HFFc6 (cell line): ENCODE data around the gene FNTB. TPM values are rescaled to one million over a fixed set of nuclear protein-coding genes. Genes with fewer than 3 reads are reported as not detected.

Source experiments
- DNase-seq: peaks from one replicate; pipeline ENCODE4 v3.0.0-alpha.2; 2018
- H3K27ac Mint-ChIP-seq: 2 replicates; pipeline ENCODE4 v1.8.0; 2020; ENCODE audit warnings: mild to moderate bottlenecking, mixed read lengths
- H3K27me3 Mint-ChIP-seq: 2 replicates; pipeline ENCODE4 v1.8.0; 2021; ENCODE audit warnings: mild to moderate bottlenecking, moderate library complexity, mixed read lengths; ENCODE audit not compliant: insufficient read depth
- H3K36me3 Mint-ChIP-seq: 2 replicates; pipeline ENCODE4 v1.8.0; 2021; ENCODE audit warnings: low read depth, mixed read lengths
- H3K4me1 Mint-ChIP-seq: 2 replicates; pipeline ENCODE4 v1.8.0; 2020; ENCODE audit warnings: low read depth, mixed read lengths
- H3K4me3 Mint-ChIP-seq: 2 replicates; pipeline ENCODE4 v1.8.0; 2020; ENCODE audit warnings: mild to moderate bottlenecking, moderate library complexity, mixed read lengths
- H3K9me3 Mint-ChIP-seq: 2 replicates; pipeline ENCODE4 v1.8.0; 2020; ENCODE audit warnings: mild to moderate bottlenecking, mixed read lengths
- microRNA-seq: library from miRNA; unstranded; fragments of <30 nt; microRNA quantifications from one replicate; pipeline ENCODE4, GENCODE V29; 2019
- total RNA-seq, 6 experiments: library from RNA; stranded (reverse); fragmentation: NEBNext Ultra II Directional; extraction: Animal tissue kit (Norgen Biotek cat#: 25700); gene quantifications; 2 replicates in 1 of 6; 3 replicates in 5 of 6; pipeline ENCODE4 v1.2.3, GENCODE V29; 2021
- TF ChIP-seq, protein P1 (sequence below): fragments of 200-600 bp; sonication (generic); IDR thresholded peaks from 2 replicates; pipeline ENCODE4 v1.5.0; 2021; ENCODE audit warnings: antibody characterized with exemption, mild to moderate bottlenecking

The FNTB gene
- total RNA-seq, 6 experiments from 2014 or later: 14.1 to 22.7 (median 18.0) TPM

- TF ChIP-seq, protein P1, sequence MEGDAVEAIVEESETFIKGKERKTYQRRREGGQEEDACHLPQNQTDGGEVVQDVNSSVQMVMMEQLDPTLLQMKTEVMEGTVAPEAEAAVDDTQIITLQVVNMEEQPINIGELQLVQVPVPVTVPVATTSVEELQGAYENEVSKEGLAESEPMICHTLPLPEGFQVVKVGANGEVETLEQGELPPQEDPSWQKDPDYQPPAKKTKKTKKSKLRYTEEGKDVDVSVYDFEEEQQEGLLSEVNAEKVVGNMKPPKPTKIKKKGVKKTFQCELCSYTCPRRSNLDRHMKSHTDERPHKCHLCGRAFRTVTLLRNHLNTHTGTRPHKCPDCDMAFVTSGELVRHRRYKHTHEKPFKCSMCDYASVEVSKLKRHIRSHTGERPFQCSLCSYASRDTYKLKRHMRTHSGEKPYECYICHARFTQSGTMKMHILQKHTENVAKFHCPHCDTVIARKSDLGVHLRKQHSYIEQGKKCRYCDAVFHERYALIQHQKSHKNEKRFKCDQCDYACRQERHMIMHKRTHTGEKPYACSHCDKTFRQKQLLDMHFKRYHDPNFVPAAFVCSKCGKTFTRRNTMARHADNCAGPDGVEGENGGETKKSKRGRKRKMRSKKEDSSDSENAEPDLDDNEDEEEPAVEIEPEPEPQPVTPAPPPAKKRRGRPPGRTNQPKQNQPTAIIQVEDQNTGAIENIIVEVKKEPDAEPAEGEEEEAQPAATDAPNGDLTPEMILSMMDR: no peak
These were observed 120.0 kb downstream of the FNTB start for GRCh38 chr14:65106736-65107135.

DNA sequence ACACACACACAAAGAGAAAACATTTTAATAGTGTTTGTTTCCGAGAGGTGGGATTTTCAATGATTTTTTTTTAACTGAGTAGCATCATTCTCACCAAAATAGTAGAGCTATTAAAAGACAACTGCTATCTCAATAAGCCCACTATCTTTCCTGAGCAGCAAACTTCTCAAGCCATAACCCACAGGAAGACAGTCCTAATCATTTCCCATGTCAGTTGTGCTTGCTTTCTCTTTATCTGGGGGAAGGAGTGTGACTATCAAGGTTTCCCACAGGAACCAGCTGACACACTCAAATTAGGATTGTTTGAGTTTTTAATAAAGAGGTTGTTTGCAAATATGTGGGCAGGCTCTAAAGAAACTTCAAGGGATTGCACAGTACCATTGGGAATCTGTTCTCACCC, 120.5 kb downstream of the FNTB start:
- Mint-ChIP-seq H3K27ac (no peak overlapping the region), H3K36me3 (peaks cover 4% of the 10 kb centered on the region; the same call in 1 of the 2 replicates), H3K4me3 (no peak overlapping the region), H3K9me3 (no peaks in the 10 kb centered on the region), H3K4me1 (peaks cover 8% of the 10 kb centered on the region), H3K27me3 (peaks cover 10% of the 10 kb centered on the region; the same call in 1 of the 2 replicates)
- TF ChIP-seq, protein P1: no peak
- no peak for DNase-seq

More at GRCh38 chr14:65106736-65107135, 120.0 kb downstream of the FNTB start:
- Mint-ChIP-seq H3K36me3 (peaks cover 5% of the 10 kb centered on the region; the same call in 1 of the 2 replicates), H3K4me1 (peaks cover 8% of the 10 kb centered on the region), H3K9me3 (no peaks in the 10 kb centered on the region), H3K27ac (no peak overlapping the region), H3K27me3 (peaks cover 10% of the 10 kb centered on the region; the same call in 1 of the 2 replicates), H3K4me3 (no peak overlapping the region)
- no peak for DNase-seq

DNA sequence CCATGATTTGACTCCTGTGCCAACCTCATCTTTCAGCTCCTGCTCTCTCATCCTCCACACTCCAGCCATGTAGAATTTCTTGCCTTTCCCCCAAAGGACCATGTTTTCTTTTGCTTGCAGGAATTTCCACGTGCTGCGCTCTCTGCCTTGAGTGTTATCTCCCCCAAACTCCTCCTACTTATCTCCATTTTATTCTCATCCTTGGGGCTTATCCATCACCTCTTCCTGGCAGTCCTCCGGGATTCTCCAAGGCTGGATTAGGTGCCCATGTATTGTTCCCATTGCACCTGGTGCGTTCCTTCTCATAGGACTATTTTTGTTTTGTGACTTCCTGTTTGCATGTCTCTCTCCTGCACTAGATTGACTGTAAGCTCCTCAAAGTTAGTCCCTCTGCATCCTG, 122.7 kb downstream of the FNTB start:
- no peak for DNase-seq
- Mint-ChIP-seq H3K36me3 (no peaks in the 10 kb centered on the region), H3K27ac (no peak overlapping the region), H3K4me3 (no peak overlapping the region), H3K4me1 (no peaks in the 10 kb centered on the region), H3K9me3 (no peaks in the 10 kb centered on the region), H3K27me3 (peaks cover 10% of the 10 kb centered on the region; the same call in 1 of the 2 replicates)
- TF ChIP-seq, protein P1: no peak

DNA sequence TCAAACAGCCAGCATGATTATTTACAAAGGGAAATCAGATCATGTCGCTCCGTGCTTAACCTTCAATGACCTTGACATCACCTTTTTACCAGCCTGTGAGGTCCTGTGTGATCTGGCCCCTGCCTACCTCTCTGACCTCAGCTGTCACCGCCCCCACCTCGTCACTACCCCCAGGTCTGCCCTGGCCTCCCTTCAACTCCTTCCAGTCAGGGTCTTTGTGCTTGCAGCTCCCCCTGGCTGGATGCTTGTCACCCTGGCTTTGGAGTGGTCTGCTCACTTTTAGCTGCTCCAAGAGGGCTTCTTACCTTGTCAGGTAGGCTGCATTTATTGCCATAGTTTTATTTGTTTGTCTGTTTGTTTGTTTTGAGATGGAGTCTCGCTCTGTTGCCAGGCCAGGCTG, 123.8 kb downstream of the FNTB start:
- no peak overlapping the region for H3K4me3 Mint-ChIP-seq
- H3K27me3 Mint-ChIP-seq: peaks cover 12% of the 10 kb centered on the region
- no peaks in the 10 kb centered on the region for H3K9me3 Mint-ChIP-seq
- H3K36me3 Mint-ChIP-seq: no peaks in the 10 kb centered on the region
- H3K27ac Mint-ChIP-seq: no peak overlapping the region
- TF ChIP-seq, protein P1: no peak
- DNase-seq: no peak
- no peaks in the 10 kb centered on the region for H3K4me1 Mint-ChIP-seq

Small RNA genes within 50 kb of the gene (microRNA-seq; reads per million reads assigned to microRNA genes)
- gene MIR4706: 2.3 reads per million

Other genes starting within 250 kb of the FNTB start
- 1 to 10 TPM in 1 of 6 experiments, under 1 TPM in 5; 0.58 to 1.1 (median 0.72) TPM for gene SPTB, start 107.0 kb upstream of the FNTB start, total RNA-seq
- 10 to 100 TPM; 51.9 to 63.3 (median 59.2) TPM for gene CHURC1, start 72.4 kb upstream of the FNTB start, total RNA-seq
- gene GPX2, start 44.1 kb upstream of the FNTB start, total RNA-seq: not detected
- gene RAB15, start 14.6 kb upstream of the FNTB start, total RNA-seq: 1 to 10 TPM; 3.5 to 5.7 (median 5.0) TPM
- 10 to 100 TPM; 79.0 to 95.6 (median 81.9) TPM for gene MAX, start 115.6 kb downstream of the FNTB start, total RNA-seq